Umbilical cord (tissue), 2 donors: Measurements from ENCODE around the gene FCMR. TPM values are rescaled to one million over a fixed set of nuclear protein-coding genes. Genes with fewer than 3 reads are reported as not detected.
A peak's percentile ranks its signal among the peaks of the same experiment; 100 is the strongest.

Source experiments
- DNase-seq: peaks from one replicate; pipeline ENCODE4 v3.0.0-alpha.2; 2015; ENCODE audit warnings: low spot score
- total RNA-seq: library from RNA; depleted of rRNA; stranded (reverse); fragments of >200 nt; gene quantifications from one replicate; pipeline ENCODE4 v1.2.3, GENCODE V29; 2014; ENCODE audit warnings: low replicate concordance; ENCODE audit not compliant: insufficient read depth

The FCMR gene
- not detected for total RNA-seq

GRCh38 chr1:206921772-206922265, at the start of gene FCMR:
FCMR (minus strand) TSS chr1:206921941; CDS start chr1:206921854, 87 bp downstream.
- peak; percentile 37 for DNase-seq

GRCh38 chr1:206971029-206971655, 49.4 kb upstream of the FCMR start:
- DNase-seq = no peak

GRCh38 chr1:206970446-206970845, 48.7 kb upstream of the FCMR start, which contains the start of gene FCAMR:
FCAMR (minus strand) TSS chr1:206970460; CDS start chr1:206970125, 335 bp downstream.
- no peak for DNase-seq

- DNase-seq = peak; percentile 74
Measured at GRCh38 chr1:206969090-206969489, 47.3 kb upstream of the FCMR start.

- DNase-seq = peak; percentile 40
Measured at GRCh38 chr1:206967096-206967849, 45.5 kb upstream of the FCMR start.

- no peak for DNase-seq
Measured at GRCh38 chr1:206965781-206966180, 44.0 kb upstream of the FCMR start.

GRCh38 chr1:206963740-206964139, 42.0 kb upstream of the FCMR start:
- DNase-seq = no peak

- DNase-seq = no peak
Measured at GRCh38 chr1:206963119-206963712, 41.5 kb upstream of the FCMR start.

- no peak for DNase-seq
Measured at GRCh38 chr1:206962272-206962671, 40.5 kb upstream of the FCMR start.

GRCh38 chr1:206961668-206962067, 39.9 kb upstream of the FCMR start:
- DNase-seq = no peak

GRCh38 chr1:206960676-206961386, 39.1 kb upstream of the FCMR start:
- DNase-seq = no peak

- no peak for DNase-seq
Measured at GRCh38 chr1:206958144-206958543, 36.4 kb upstream of the FCMR start.

- no peak for DNase-seq
Measured at GRCh38 chr1:206957639-206958038, 35.9 kb upstream of the FCMR start.

- DNase-seq = peak; percentile 55
Measured at GRCh38 chr1:206955476-206956451, 34.0 kb upstream of the FCMR start.

GRCh38 chr1:206954459-206955342, 33.0 kb upstream of the FCMR start:
- DNase-seq = no peak

- no peak for DNase-seq
Measured at GRCh38 chr1:206953626-206954025, 31.9 kb upstream of the FCMR start.

- no peak for DNase-seq
Measured at GRCh38 chr1:206953126-206953525, 31.4 kb upstream of the FCMR start.

- no peak for DNase-seq
Measured at GRCh38 chr1:206952171-206952570, 30.4 kb upstream of the FCMR start.

- no peak for DNase-seq
Measured at GRCh38 chr1:206951318-206952100, 29.8 kb upstream of the FCMR start.
